ENCODE measurements around the gene SLC7A11.

Gene SLC7A11

DNA sequence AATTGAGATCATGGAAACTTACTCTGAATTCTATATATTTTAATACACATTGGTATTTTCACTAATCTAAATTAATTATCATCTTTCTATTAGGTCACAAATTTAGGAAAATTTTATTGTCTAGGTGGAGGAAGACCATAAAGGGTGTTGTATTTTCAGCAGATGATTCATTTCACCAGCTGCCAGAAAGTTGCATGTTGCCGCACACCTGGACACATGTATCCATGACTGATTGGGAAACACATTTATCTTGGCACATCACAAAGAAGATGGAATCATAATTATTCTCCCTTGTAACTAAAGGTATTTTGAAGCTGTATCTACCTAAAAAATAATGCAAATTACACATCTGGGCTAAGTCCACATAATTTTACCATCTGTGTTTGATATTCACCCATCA, 33.1 kb downstream of the SLC7A11 start:
- H3K4ac ChIP-seq (ENCODE audit: low read depth, low read length) = no peak overlapping the region
- H3K9ac ChIP-seq (ENCODE audit: low read length) = no peak overlapping the region
- H3K36me3 ChIP-seq (ENCODE audit: control insufficient read depth in 1 of 2, insufficient read depth in 2 of 2, low read length in 2 of 2) = no peaks in the 10 kb centered on the region
- H3K4me2 ChIP-seq (ENCODE audit: low read length) = no peak overlapping the region
- no peak overlapping the region for H3K14ac ChIP-seq (ENCODE audit: low read length)
- H2BK120ac ChIP-seq (ENCODE audit: insufficient read depth, low read length, poor library complexity) = no peak overlapping the region
- H3K27ac ChIP-seq (ENCODE audit: low read depth, low read length) = no peak overlapping the region
- H4K8ac ChIP-seq (ENCODE audit: low read depth, low read length) = no peak overlapping the region
- no peaks in the 10 kb centered on the region for H3K27me3 ChIP-seq (ENCODE audit: insufficient read depth, low read length)
- no peaks in the 10 kb centered on the region for H3K79me2 ChIP-seq (ENCODE audit: control insufficient read depth, insufficient read depth, low read length, poor library complexity)
- no peak overlapping the region for H3K18ac ChIP-seq (ENCODE audit: low read length)
- H3K4me3 ChIP-seq (ENCODE audit: low read depth, low read length) = no peak overlapping the region
- no peak overlapping the region for H4K91ac ChIP-seq (ENCODE audit: low read depth, low read length)
- H3K9me3 ChIP-seq (ENCODE audit: insufficient read depth, low read depth, low read length) = no peaks in the 10 kb centered on the region
- H2BK5ac ChIP-seq (ENCODE audit: low read depth, low read length, poor library complexity) = no peak overlapping the region
- no peak overlapping the region for H4K12ac ChIP-seq (ENCODE audit: low read depth, low read length)
- H2AFZ ChIP-seq (ENCODE audit: insufficient read depth, low read length, poor library complexity) = no peak overlapping the region
- H2AK5ac ChIP-seq (ENCODE audit: low read length) = no peak overlapping the region
- H3K4me1 ChIP-seq (ENCODE audit: control insufficient read depth in 1 of 2, insufficient read depth in 2 of 2, low read length in 2 of 2) = no peaks in the 10 kb centered on the region
- no peak overlapping the region for H3K23ac ChIP-seq (ENCODE audit: low read length)
- WGBS (ENCODE audit: extremely low coverage, insufficient coverage, insufficient read length) = no CpG with 5 or more reads among the region's 1 CpG
- H2BK12ac ChIP-seq (ENCODE audit: low read length) = no peak overlapping the region
- DNase-seq = peak in 1 of 2 donors; percentile 49
- no peaks in the 10 kb centered on the region for H3K79me1 ChIP-seq (ENCODE audit: low read length)

DNA sequence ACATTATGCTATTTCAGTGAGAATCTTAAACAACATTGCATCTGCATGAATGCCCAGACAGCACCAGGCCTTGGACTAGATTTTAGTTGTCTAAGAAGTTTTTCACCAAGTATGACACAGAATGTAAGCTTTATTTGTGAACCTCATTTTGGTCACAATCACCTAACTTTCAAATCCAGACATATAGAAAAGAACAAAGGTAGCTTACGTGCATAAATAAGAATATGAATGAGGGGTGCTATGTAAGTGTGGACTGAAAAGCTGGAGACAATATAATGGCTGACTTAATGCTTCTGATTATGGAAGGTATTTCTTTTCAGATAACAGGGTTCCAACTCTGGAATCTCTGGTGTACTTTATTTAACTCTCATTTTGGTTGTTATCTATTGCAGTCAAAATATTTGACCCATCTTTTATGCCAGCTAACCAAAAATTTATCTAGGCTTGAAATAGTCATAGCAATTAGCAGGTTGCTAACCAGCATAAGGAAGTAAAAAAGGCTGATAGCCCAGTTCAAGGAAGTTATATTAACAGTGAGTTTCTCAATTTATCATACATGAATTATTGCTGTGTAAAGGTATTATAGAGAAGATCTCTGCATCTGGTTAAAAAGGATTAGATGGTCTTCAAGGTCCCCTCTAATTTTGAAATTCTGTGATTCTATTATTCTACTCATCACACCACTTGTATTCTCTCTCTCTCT, 36.5 kb downstream of the SLC7A11 start:
- H3K4me1 ChIP-seq (ENCODE audit: control insufficient read depth in 1 of 2, insufficient read depth in 2 of 2, low read length in 2 of 2) = no peaks in the 10 kb centered on the region
- H4K8ac ChIP-seq (ENCODE audit: low read depth, low read length) = no peak overlapping the region
- no peaks in the 10 kb centered on the region for H3K36me3 ChIP-seq (ENCODE audit: control insufficient read depth in 1 of 2, insufficient read depth in 2 of 2, low read length in 2 of 2)
- H2AK5ac ChIP-seq (ENCODE audit: low read length) = no peak overlapping the region
- WGBS (ENCODE audit: extremely low coverage, insufficient coverage, insufficient read length) = no CpG with 5 or more reads among the region's 1 CpG
- no peak overlapping the region for H2BK120ac ChIP-seq (ENCODE audit: insufficient read depth, low read length, poor library complexity)
- H3K4me2 ChIP-seq (ENCODE audit: low read length) = no peak overlapping the region
- no peak overlapping the region for H3K4me3 ChIP-seq (ENCODE audit: low read depth, low read length)
- no peak overlapping the region for H3K23ac ChIP-seq (ENCODE audit: low read length)
- no peak overlapping the region for H3K27ac ChIP-seq (ENCODE audit: low read depth, low read length)
- H2BK12ac ChIP-seq (ENCODE audit: low read length) = no peak overlapping the region
- no peak overlapping the region for H2BK5ac ChIP-seq (ENCODE audit: low read depth, low read length, poor library complexity)
- H3K79me1 ChIP-seq (ENCODE audit: low read length) = no peaks in the 10 kb centered on the region
- H3K27me3 ChIP-seq (ENCODE audit: insufficient read depth, low read length) = no peaks in the 10 kb centered on the region
- H3K9me3 ChIP-seq (ENCODE audit: insufficient read depth, low read depth, low read length) = no peaks in the 10 kb centered on the region
- no peak overlapping the region for H4K91ac ChIP-seq (ENCODE audit: low read depth, low read length)
- H3K9ac ChIP-seq (ENCODE audit: low read length) = no peak overlapping the region
- no peaks in the 10 kb centered on the region for H3K79me2 ChIP-seq (ENCODE audit: control insufficient read depth, insufficient read depth, low read length, poor library complexity)
- H4K12ac ChIP-seq (ENCODE audit: low read depth, low read length) = no peak overlapping the region
- no peak for DNase-seq
- no peak overlapping the region for H3K14ac ChIP-seq (ENCODE audit: low read length)
- no peak overlapping the region for H3K4ac ChIP-seq (ENCODE audit: low read depth, low read length)
- no peak overlapping the region for H3K18ac ChIP-seq (ENCODE audit: low read length)
- H2AFZ ChIP-seq (ENCODE audit: insufficient read depth, low read length, poor library complexity) = no peak overlapping the region

DNA sequence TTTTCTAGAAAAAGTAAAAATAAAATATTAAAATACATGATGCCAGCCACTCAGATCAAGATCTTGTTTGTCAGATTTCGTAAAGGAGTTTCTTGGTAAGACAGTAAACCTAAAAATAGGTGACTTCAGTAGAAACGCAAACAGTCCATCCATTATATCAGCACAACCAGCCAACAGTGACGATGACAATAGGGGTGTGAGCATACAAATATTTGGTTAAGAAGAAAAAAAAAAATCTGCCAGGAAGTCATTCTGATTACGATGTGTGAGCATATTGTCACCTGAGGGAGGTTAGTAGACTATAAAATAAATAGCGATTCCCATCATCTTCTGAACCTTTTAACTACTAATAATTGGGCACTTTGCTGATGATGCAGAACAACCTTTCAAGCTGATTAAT, 37.6 kb downstream of the SLC7A11 start:
- H3K79me2 ChIP-seq (ENCODE audit: control insufficient read depth, insufficient read depth, low read length, poor library complexity) = no peaks in the 10 kb centered on the region
- H2BK12ac ChIP-seq (ENCODE audit: low read length) = no peak overlapping the region
- H3K9ac ChIP-seq (ENCODE audit: low read length) = no peak overlapping the region
- H2BK120ac ChIP-seq (ENCODE audit: insufficient read depth, low read length, poor library complexity) = no peak overlapping the region
- H3K18ac ChIP-seq (ENCODE audit: low read length) = no peak overlapping the region
- no peak overlapping the region for H4K91ac ChIP-seq (ENCODE audit: low read depth, low read length)
- H3K23ac ChIP-seq (ENCODE audit: low read length) = no peak overlapping the region
- no peaks in the 10 kb centered on the region for H3K4me1 ChIP-seq (ENCODE audit: control insufficient read depth in 1 of 2, insufficient read depth in 2 of 2, low read length in 2 of 2)
- no peak overlapping the region for H4K8ac ChIP-seq (ENCODE audit: low read depth, low read length)
- no peak overlapping the region for H3K4me3 ChIP-seq (ENCODE audit: low read depth, low read length)
- H4K12ac ChIP-seq (ENCODE audit: low read depth, low read length) = no peak overlapping the region
- H3K14ac ChIP-seq (ENCODE audit: low read length) = no peak overlapping the region
- H3K4ac ChIP-seq (ENCODE audit: low read depth, low read length) = no peak overlapping the region
- no peak for DNase-seq
- no peak overlapping the region for H3K27ac ChIP-seq (ENCODE audit: low read depth, low read length)
- peaks cover 2% of the 10 kb centered on the region for H3K79me1 ChIP-seq (ENCODE audit: low read length)
- H2AK5ac ChIP-seq (ENCODE audit: low read length) = no peak overlapping the region
- WGBS (ENCODE audit: extremely low coverage, insufficient coverage, insufficient read length) = no CpG with 5 or more reads among the region's 5 CpGs
- no peaks in the 10 kb centered on the region for H3K9me3 ChIP-seq (ENCODE audit: insufficient read depth, low read depth, low read length)
- H3K27me3 ChIP-seq (ENCODE audit: insufficient read depth, low read length) = no peaks in the 10 kb centered on the region
- no peak overlapping the region for H3K4me2 ChIP-seq (ENCODE audit: low read length)
- no peaks in the 10 kb centered on the region for H3K36me3 ChIP-seq (ENCODE audit: control insufficient read depth in 1 of 2, insufficient read depth in 2 of 2, low read length in 2 of 2)
- no peak overlapping the region for H2AFZ ChIP-seq (ENCODE audit: insufficient read depth, low read length, poor library complexity)
- H2BK5ac ChIP-seq (ENCODE audit: low read depth, low read length, poor library complexity) = no peak overlapping the region

DNA sequence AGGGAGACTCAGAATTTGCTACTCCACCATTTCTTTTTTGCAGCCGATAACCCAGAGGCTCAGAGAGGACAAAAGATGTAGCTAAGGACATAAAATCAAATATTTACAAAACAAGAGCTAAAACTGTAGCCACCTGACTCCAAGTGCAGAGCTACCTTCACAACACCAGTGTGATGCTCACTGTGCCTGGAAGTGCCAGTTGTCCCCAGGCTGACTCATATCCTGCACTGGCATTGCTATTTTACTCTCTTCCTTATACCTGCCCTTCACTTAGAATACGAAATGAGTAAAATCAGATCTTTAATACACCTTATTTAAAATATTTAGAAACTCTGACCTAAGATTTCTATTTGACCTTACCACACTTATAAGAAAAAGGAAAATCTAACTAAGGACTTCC, 39.5 kb downstream of the SLC7A11 start:
- Histone ChIP-seq H3K14ac (ENCODE audit: low read length) (no peak overlapping the region), H3K27ac (ENCODE audit: low read depth, low read length) (no peak overlapping the region), H3K23ac (ENCODE audit: low read length) (no peak overlapping the region), H4K8ac (ENCODE audit: low read depth, low read length) (no peak overlapping the region), H3K9me3 (ENCODE audit: insufficient read depth, low read depth, low read length) (no peaks in the 10 kb centered on the region), H3K4me1 (ENCODE audit: control insufficient read depth in 1 of 2, insufficient read depth in 2 of 2, low read length in 2 of 2) (no peaks in the 10 kb centered on the region), H3K27me3 (ENCODE audit: insufficient read depth, low read length) (no peaks in the 10 kb centered on the region), H3K4ac (ENCODE audit: low read depth, low read length) (no peak overlapping the region), H4K12ac (ENCODE audit: low read depth, low read length) (no peak overlapping the region), H3K79me1 (ENCODE audit: low read length) (peaks cover 2% of the 10 kb centered on the region), H2BK120ac (ENCODE audit: insufficient read depth, low read length, poor library complexity) (no peak overlapping the region), H3K36me3 (ENCODE audit: control insufficient read depth in 1 of 2, insufficient read depth in 2 of 2, low read length in 2 of 2) (no peaks in the 10 kb centered on the region), H2BK12ac (ENCODE audit: low read length) (no peak overlapping the region), H2AFZ (ENCODE audit: insufficient read depth, low read length, poor library complexity) (no peak overlapping the region), H3K4me2 (ENCODE audit: low read length) (no peak overlapping the region), H3K79me2 (ENCODE audit: control insufficient read depth, insufficient read depth, low read length, poor library complexity) (no peaks in the 10 kb centered on the region), H3K9ac (ENCODE audit: low read length) (no peak overlapping the region), H4K91ac (ENCODE audit: low read depth, low read length) (no peak overlapping the region), H2BK5ac (ENCODE audit: low read depth, low read length, poor library complexity) (no peak overlapping the region), H3K18ac (ENCODE audit: low read length) (no peak overlapping the region), H2AK5ac (ENCODE audit: low read length) (no peak overlapping the region), H3K4me3 (ENCODE audit: low read depth, low read length) (no peak overlapping the region)
- WGBS (ENCODE audit: extremely low coverage, insufficient coverage, insufficient read length) = no CpG with 5 or more reads among the region's 2 CpGs
- DNase-seq = no peak
